ENCODE results near the gene PRSS36. TPM values are rescaled to one million over a fixed set of nuclear protein-coding genes. Genes with fewer than 3 reads are reported as not detected.
"Not testable (repeated sequence)": the region's sequence is repeated elsewhere in the genome, so short reads cannot be mapped to it uniquely, and the experiment has no call there.

The PRSS36 gene
- total and polyA plus RNA-seq, 2 donors, result 2.0 to 2.6 TPM

DNA sequence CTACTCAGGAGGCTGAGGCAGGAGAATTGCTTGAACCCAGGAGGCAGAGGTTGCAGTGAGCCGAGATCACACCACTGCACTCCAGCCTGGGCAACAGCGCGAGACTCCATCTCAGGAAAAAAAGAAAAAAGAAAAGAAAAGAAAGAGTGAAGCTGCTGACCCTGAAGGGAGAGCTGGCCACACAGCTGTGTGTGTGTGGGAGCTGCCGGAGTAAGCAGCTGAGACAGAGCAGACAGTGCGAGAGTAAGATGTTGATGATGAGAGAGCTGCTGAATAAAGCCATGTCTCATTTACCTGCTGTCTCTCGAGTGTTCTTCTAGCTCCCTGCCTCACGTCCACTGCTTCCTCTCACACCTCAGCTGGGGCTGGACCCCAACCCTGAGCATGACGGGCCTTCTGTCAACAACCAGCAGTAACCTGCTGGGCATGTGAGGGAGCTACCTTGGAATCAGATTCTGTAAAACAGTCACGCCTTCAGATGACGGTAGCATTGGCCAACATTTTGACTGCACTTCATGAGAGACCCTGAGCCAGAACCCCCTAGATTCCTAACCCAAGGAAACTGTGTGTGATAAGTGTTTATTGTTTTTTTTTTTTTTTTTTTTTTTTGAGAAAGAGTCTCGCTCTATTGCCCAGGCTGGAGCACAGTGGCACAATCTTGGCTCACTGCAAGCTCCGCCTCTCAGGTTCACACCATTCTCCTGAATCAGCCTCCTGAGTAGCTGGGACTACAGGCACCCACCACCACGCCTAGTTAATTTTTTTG is 48.8 kb downstream of the PRSS36 start:
- not testable (repeated sequence) for H3K4me3 ChIP-seq (ENCODE audit: low read depth, low read length); DNase-seq (ENCODE audit: extremely low spot score); H3K36me3 ChIP-seq (ENCODE audit: insufficient read depth); H3K4me1 ChIP-seq (ENCODE audit: insufficient read depth); H3K27ac ChIP-seq (ENCODE audit: low read depth)
- 78% methylated on average over 13 of the region's 13 CpGs for WGBS

- Histone ChIP-seq H3K4me3 (ENCODE audit: low read depth, low read length) (no peak overlapping the region), H3K4me1 (ENCODE audit: insufficient read depth) (no peaks in the 10 kb centered on the region), H3K36me3 (ENCODE audit: insufficient read depth) (no peaks in the 10 kb centered on the region), H3K27ac (ENCODE audit: low read depth) (no peak overlapping the region)
- DNase-seq (ENCODE audit: extremely low spot score), result no peak
- WGBS, result 66% methylated on average over 4 of the region's 4 CpGs
Measured at GRCh38 chr16:31099860-31100638, 49.8 kb downstream of the PRSS36 start.

- H3K27ac ChIP-seq (ENCODE audit: low read depth), result peak within 1 kb of the TSS; percentile 88
- DNase-seq (ENCODE audit: extremely low spot score), result peak; percentile 84
- peaks cover 2% of the 10 kb centered on the region for H3K36me3 ChIP-seq (ENCODE audit: insufficient read depth)
- under 1% methylated on average over 69 of the region's 69 CpGs for WGBS
- peak within 1 kb of the TSS; percentile 72 for H3K4me3 ChIP-seq (ENCODE audit: low read depth, low read length)
- H3K4me1 ChIP-seq (ENCODE audit: insufficient read depth), result peaks cover 2% of the 10 kb centered on the region
Measured at GRCh38 chr16:31094424-31095120, 55.3 kb downstream of the PRSS36 start, which contains the start of gene VKORC1. Gene VKORC1, minus strand, starts transcription at chr16:31094797. Its CDS starts 68 bp downstream, at chr16:31094729.

- under 1% methylated on average over 20 of the region's 20 CpGs for WGBS
- no peak for DNase-seq (ENCODE audit: extremely low spot score)
- peaks cover 2% of the 10 kb centered on the region for H3K4me1 ChIP-seq (ENCODE audit: insufficient read depth)
- H3K36me3 ChIP-seq (ENCODE audit: insufficient read depth), result peaks cover 2% of the 10 kb centered on the region
- H3K27ac ChIP-seq (ENCODE audit: low read depth), result peak overlapping the region; percentile 88
- H3K4me3 ChIP-seq (ENCODE audit: low read depth, low read length), result peak overlapping the region; percentile 72
Measured at GRCh38 chr16:31094088-31094423, 55.8 kb downstream of the PRSS36 start.

GRCh38 chr16:31093132-31093703 is 56.6 kb downstream of the PRSS36 start:
- 33% methylated on average over 17 of the region's 17 CpGs for WGBS
- DNase-seq (ENCODE audit: extremely low spot score), result no peak
- peaks cover 2% of the 10 kb centered on the region for H3K4me1 ChIP-seq (ENCODE audit: insufficient read depth)
- no peak overlapping the region for H3K27ac ChIP-seq (ENCODE audit: low read depth)
- no peak overlapping the region for H3K4me3 ChIP-seq (ENCODE audit: low read depth, low read length)
- H3K36me3 ChIP-seq (ENCODE audit: insufficient read depth), result peaks cover 2% of the 10 kb centered on the region

- no peak overlapping the region for H3K27ac ChIP-seq (ENCODE audit: low read depth)
- DNase-seq (ENCODE audit: extremely low spot score), result no peak
- H3K4me3 ChIP-seq (ENCODE audit: low read depth, low read length), result no peak overlapping the region
- H3K36me3 ChIP-seq (ENCODE audit: insufficient read depth), result peaks cover 2% of the 10 kb centered on the region
- peaks cover 2% of the 10 kb centered on the region for H3K4me1 ChIP-seq (ENCODE audit: insufficient read depth)
- WGBS, result 90% methylated on average over 5 of the region's 5 CpGs
Measured at GRCh38 chr16:31092330-31092729, 57.5 kb downstream of the PRSS36 start.

GRCh38 chr16:31090540-31090939 is 59.3 kb downstream of the PRSS36 start:
- DNase-seq (ENCODE audit: extremely low spot score), result no peak
- no peak overlapping the region for H3K4me3 ChIP-seq (ENCODE audit: low read depth, low read length)
- peaks cover 2% of the 10 kb centered on the region for H3K4me1 ChIP-seq (ENCODE audit: insufficient read depth)
- no peak overlapping the region for H3K27ac ChIP-seq (ENCODE audit: low read depth)
- peaks cover 2% of the 10 kb centered on the region for H3K36me3 ChIP-seq (ENCODE audit: insufficient read depth)
- WGBS, result 87% methylated on average over 2 of the region's 2 CpGs

DNA sequence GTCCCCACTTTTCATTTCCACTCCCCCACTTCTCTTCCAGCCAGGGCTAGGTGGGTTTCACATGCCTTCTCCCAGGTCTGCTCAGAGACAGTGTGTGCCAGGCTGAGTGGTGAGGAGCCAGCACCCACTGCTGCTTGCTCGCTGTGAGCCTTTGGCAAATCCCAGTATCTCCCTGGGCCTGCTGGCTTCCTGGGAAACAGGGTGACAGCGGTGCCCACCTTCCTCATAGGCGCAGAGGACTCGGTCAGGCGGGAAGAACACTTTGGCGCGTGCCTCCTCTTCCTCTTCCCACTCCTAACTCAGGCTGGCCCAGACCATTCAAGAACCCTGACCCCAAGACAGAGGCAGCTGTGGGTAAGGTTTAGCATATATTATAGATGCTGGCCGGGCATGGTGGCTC is 60.7 kb downstream of the PRSS36 start:
- WGBS, result 89% methylated on average over 8 of the region's 8 CpGs
- no peak for DNase-seq (ENCODE audit: extremely low spot score)
- peaks cover 2% of the 10 kb centered on the region for H3K36me3 ChIP-seq (ENCODE audit: insufficient read depth)

More for the DNA sequence above, 60.7 kb downstream of the PRSS36 start:
- H3K4me1 ChIP-seq (ENCODE audit: insufficient read depth), result peaks cover 2% of the 10 kb centered on the region
- no peak overlapping the region for H3K4me3 ChIP-seq (ENCODE audit: low read depth, low read length)
- H3K27ac ChIP-seq (ENCODE audit: low read depth), result no peak overlapping the region

Small RNA genes lying within 50 kb of the gene (small RNA-seq; reads per million reads assigned to genes)
- gene AC009088.4 (not detected), gene NDUFA3P6 (not detected)

Other genes starting within 250 kb of the PRSS36 start
- 9.6 TPM for gene FBXL19, start 226.5 kb downstream of the PRSS36 start, total RNA-seq
- gene FBXL19, start 226.5 kb downstream of the PRSS36 start, polyA plus RNA-seq, result 15.2 TPM
- gene ORAI3, start 201.0 kb downstream of the PRSS36 start, total RNA-seq, result 16.7 TPM
- 39.7 TPM for gene ORAI3, start 201.0 kb downstream of the PRSS36 start, polyA plus RNA-seq
- 2.9 TPM for gene SETD1A, start 192.3 kb downstream of the PRSS36 start, total RNA-seq
- gene SETD1A, start 192.3 kb downstream of the PRSS36 start, polyA plus RNA-seq, result 14.6 TPM
- 11.0 TPM for gene HSD3B7, start 164.9 kb downstream of the PRSS36 start, total RNA-seq
- gene HSD3B7, start 164.9 kb downstream of the PRSS36 start, polyA plus RNA-seq, result 20.3 TPM
- gene STX1B, start 139.4 kb downstream of the PRSS36 start, total RNA-seq, result 0.74 TPM
- gene STX1B, start 139.4 kb downstream of the PRSS36 start, polyA plus RNA-seq, result 0.47 TPM
- 18.0 TPM for gene STX4, start 116.5 kb downstream of the PRSS36 start, total RNA-seq
- gene STX4, start 116.5 kb downstream of the PRSS36 start, polyA plus RNA-seq, result 68.2 TPM
- 4.5 TPM for gene ZNF668, start 75.8 kb downstream of the PRSS36 start, total RNA-seq
- 10.7 TPM for gene ZNF668, start 75.8 kb downstream of the PRSS36 start, polyA plus RNA-seq
- 9.4 TPM for gene ZNF646, start 75.6 kb downstream of the PRSS36 start, total RNA-seq
- 11.5 TPM for gene ZNF646, start 75.6 kb downstream of the PRSS36 start, polyA plus RNA-seq
- gene PRSS53, start 61.1 kb downstream of the PRSS36 start, total RNA-seq, result 1.1 TPM
- 4.7 TPM for gene PRSS53, start 61.1 kb downstream of the PRSS36 start, polyA plus RNA-seq
- gene VKORC1, start 55.3 kb downstream of the PRSS36 start, total RNA-seq, result 43.8 TPM
- 210 TPM for gene VKORC1, start 55.3 kb downstream of the PRSS36 start, polyA plus RNA-seq
- gene BCKDK, start 41.7 kb downstream of the PRSS36 start, total RNA-seq, result 10.4 TPM
- gene BCKDK, start 41.7 kb downstream of the PRSS36 start, polyA plus RNA-seq, result 56.0 TPM
- gene KAT8, start 32.4 kb downstream of the PRSS36 start, total RNA-seq, result 41.2 TPM
- gene KAT8, start 32.4 kb downstream of the PRSS36 start, polyA plus RNA-seq, result 64.5 TPM
- gene PRSS8, start 14.3 kb downstream of the PRSS36 start, total RNA-seq, result 1.6 TPM
- 1.6 TPM for gene PRSS8, start 14.3 kb downstream of the PRSS36 start, polyA plus RNA-seq
- gene FUS, start 30.1 kb upstream of the PRSS36 start, total RNA-seq, result 81.6 TPM
- 159 TPM for gene FUS, start 30.1 kb upstream of the PRSS36 start, polyA plus RNA-seq
- 21.7 TPM for gene PYCARD, start 52.7 kb upstream of the PRSS36 start, total RNA-seq
- 34.9 TPM for gene PYCARD, start 52.7 kb upstream of the PRSS36 start, polyA plus RNA-seq
- gene TRIM72, start 64.1 kb upstream of the PRSS36 start, total RNA-seq, result 2.5 TPM
- gene TRIM72, start 64.1 kb upstream of the PRSS36 start, polyA plus RNA-seq, result 0.05 TPM
- not detected for gene PYDC1, start 67.1 kb upstream of the PRSS36 start, total RNA-seq
- not detected for gene PYDC1, start 67.1 kb upstream of the PRSS36 start, polyA plus RNA-seq
- gene ITGAM, start 109.9 kb upstream of the PRSS36 start, total RNA-seq, result 6.9 TPM
- 6.5 TPM for gene ITGAM, start 109.9 kb upstream of the PRSS36 start, polyA plus RNA-seq
- 2.2 TPM for gene ITGAX, start 205.1 kb upstream of the PRSS36 start, total RNA-seq
- gene ITGAX, start 205.1 kb upstream of the PRSS36 start, polyA plus RNA-seq, result 3.3 TPM
- gene ITGAD, start 243.3 kb upstream of the PRSS36 start, total RNA-seq, result 0.21 TPM
- gene ITGAD, start 243.3 kb upstream of the PRSS36 start, polyA plus RNA-seq, result 0.05 TPM